ENCODE results near the gene CTR9.
"Not testable (repeated sequence)": the region's sequence is repeated elsewhere in the genome, so short reads cannot be mapped to it uniquely, and the experiment has no call there.

CTR9 gene

DNA sequence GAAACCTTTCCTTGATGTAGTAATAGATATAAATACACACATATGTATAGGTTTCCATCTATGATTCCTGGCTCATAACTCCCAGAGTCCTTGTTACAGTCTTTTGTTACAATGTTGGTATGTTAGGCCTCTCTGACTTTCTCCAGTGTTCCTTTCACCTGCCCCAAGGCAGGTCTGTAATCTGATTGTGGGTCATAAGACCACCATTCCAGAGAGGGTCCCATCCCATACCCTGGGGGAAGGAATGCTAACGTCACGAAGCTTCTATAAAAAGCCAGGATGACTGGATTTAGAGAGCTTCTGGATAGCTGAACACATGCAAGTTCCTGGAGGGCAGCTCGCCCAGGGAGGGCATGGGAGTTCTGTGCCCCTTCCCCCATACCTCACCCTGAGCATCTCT is 71.4 kb downstream of the CTR9 start:
- DNase-seq (ENCODE audit: low read depth in 3 of 3) = not testable (repeated sequence)

DNA sequence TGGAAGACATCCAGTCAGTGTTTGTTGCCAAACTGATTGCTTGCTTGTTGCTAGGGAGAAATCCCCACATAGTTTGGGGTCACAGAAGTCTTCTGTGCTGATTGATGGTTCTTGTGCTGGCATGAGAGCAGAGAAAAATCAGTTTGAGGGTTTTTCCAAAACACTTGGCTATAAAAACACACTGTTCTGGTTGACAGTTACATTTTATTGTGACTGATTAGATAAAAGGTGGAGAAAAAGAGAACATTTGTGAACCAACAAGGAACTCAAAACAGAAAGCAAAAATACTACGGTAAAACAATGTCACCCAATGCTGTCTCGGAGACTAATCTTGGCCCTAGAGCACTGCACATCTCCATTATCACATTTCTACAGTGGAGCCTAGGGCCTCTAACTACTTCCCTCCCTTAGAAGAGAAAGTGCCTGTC is 72.1 kb downstream of the CTR9 start:
- no peak for DNase-seq (ENCODE audit: low read depth in 3 of 3)

DNA sequence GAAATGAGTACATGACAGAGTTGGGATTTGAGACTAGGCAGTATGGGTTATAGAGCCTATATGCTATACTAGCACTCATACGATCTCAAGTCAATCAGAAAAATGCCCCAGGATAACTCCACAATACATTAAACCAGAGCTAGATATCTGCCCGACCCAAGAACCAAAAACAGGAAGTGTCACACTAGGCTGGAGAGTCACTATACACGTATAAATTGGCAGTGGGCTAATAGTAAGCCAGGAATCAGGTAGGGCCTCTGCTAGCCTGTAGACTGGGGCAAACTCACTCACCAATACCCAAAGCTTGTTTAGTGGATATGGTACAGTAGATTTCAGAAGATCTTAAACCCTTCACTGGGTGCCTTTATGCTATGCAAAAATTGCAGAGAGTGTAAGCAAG is 73.8 kb downstream of the CTR9 start:
- DNase-seq (ENCODE audit: low read depth in 3 of 3) = no peak

GRCh38 chr11:10828402-10828801 is 77.4 kb downstream of the CTR9 start:
- DNase-seq (ENCODE audit: low read depth in 3 of 3) = no peak

GRCh38 chr11:10829139-10829538 is 78.1 kb downstream of the CTR9 start:
- DNase-seq (ENCODE audit: low read depth in 3 of 3) = no peak
